K562 (cell line): Measurements from ENCODE around the gene ETS1. TPM values are rescaled to one million over a fixed set of nuclear protein-coding genes. Genes with fewer than 3 reads are reported as not detected.

Experiments
- CBFA2T2 ChIP-seq: fragments of 450-650 bp; conservative IDR thresholded peaks from 2 replicates; pipeline ENCODE4 v1.6.1; 2017; ENCODE audit warnings: mild to moderate bottlenecking
- CHCHD3 ChIP-seq: fragments of 250-450 bp; sonication (Bioruptor Pico); IDR thresholded peaks from 2 replicates; pipeline ENCODE4 v2.1.2; 2022; ENCODE audit warnings: mild to moderate bottlenecking
- FOXA1 ChIP-seq: fragments of 450-650 bp; IDR thresholded peaks from 2 replicates; pipeline ENCODE4 v1.6.1; 2016; ENCODE audit warnings: mild to moderate bottlenecking, borderline replicate concordance
- HDAC2 ChIP-seq: fragments of 450-650 bp; IDR thresholded peaks from 2 replicates; pipeline ENCODE4 v1.6.1; 2016; ENCODE audit warnings: mild to moderate bottlenecking
- KAT2B ChIP-seq: IDR thresholded peaks from one replicate; pipeline ENCODE4 v1.6.1; 2012; ENCODE audit warnings: low read depth, mild to moderate bottlenecking, control low read depth, inconsistent platforms, low read length, moderate library complexity
- LCOR ChIP-seq: sonication (generic); formaldehyde crosslinking; IDR thresholded peaks from 2 replicates; pipeline ENCODE4 v1.8.0; 2022; ENCODE audit warnings: mild to moderate bottlenecking, missing genetic modification reagents
- MTA3 ChIP-seq: fragments of 450-650 bp; formaldehyde crosslinking; IDR thresholded peaks from 2 replicates; pipeline ENCODE4 v1.6.1; 2017; ENCODE audit warnings: mild to moderate bottlenecking, borderline replicate concordance
- PHTF2 ChIP-seq: fragments of 250-450 bp; sonication (Bioruptor Pico); IDR thresholded peaks from 2 replicates; pipeline ENCODE4 v1.5.0; 2021; ENCODE audit warnings: mild to moderate bottlenecking
- POLR2G ChIP-seq: fragments of 200-400 bp; formaldehyde crosslinking; IDR thresholded peaks from 2 replicates; pipeline ENCODE4 v1.6.1; 2017; ENCODE audit warnings: low read depth, mild to moderate bottlenecking, antibody characterized with exemption, low read length, moderate library complexity
- SIRT6 ChIP-seq: IDR thresholded peaks from one replicate; pipeline ENCODE4 v1.6.1; 2012; ENCODE audit warnings: low read depth, mild to moderate bottlenecking, control low read depth, inconsistent platforms, low read length, moderate library complexity
- SMARCA4 ChIP-seq: fragments of 450-650 bp; IDR thresholded peaks from 2 replicates; pipeline ENCODE4 v1.6.1; 2016
- ZBTB7A ChIP-seq: IDR thresholded peaks from 2 replicates; pipeline ENCODE4 v1.6.1; 2011; ENCODE audit warnings: low read depth, mild to moderate bottlenecking, low read length, moderate library complexity, borderline replicate concordance; ENCODE audit not compliant: control insufficient read depth
- ZFPM2 ChIP-seq: fragments of 250-450 bp; sonication (Bioruptor Pico); IDR thresholded peaks from 2 replicates; pipeline ENCODE4 v1.5.1; 2022; ENCODE audit warnings: mild to moderate bottlenecking
- ZNF408 ChIP-seq: fragments of 250-450 bp; sonication (Bioruptor Pico); IDR thresholded peaks from 2 replicates; pipeline ENCODE4 v1.4.0; 2020; ENCODE audit warnings: low read depth, mild to moderate bottlenecking, moderate library complexity
- ZNF644 ChIP-seq: fragments of 200-800 bp; sonication (Bioruptor generic); IDR thresholded peaks from 2 replicates; pipeline ENCODE4 v1.6.1; 2016; ENCODE audit warnings: low read depth, missing genetic modification characterization, missing compliant biosample characterization
- polyA plus RNA-seq, 8 experiments: library from polyadenylated mRNA; depleted of rRNA in 4 of 8; stranded (reverse) in 5 of 8; unstranded in 3 of 8; fragments of >200 nt; fragmentation: Nextera tagmentation in 2 of 8; fragmentation: Illumina TruSeq in 1 of 8; extraction: Ambion mirVana in 2 of 8; extraction: Trizol in 1 of 8; gene quantifications; 2 replicates each; pipeline versions ENCODE4 v1.2.1 to v1.2.3, GENCODE V29; 2011 to 2014; ENCODE audit warnings: inconsistent platforms in 1 of 8, missing spikeins in 1 of 8
- total RNA-seq, 7 experiments: library from RNA; depleted of rRNA in 6 of 7; stranded (reverse); fragments of >200 nt in 6 of 7; fragmentation: Illumina TruSeq in 2 of 7; extraction: Trizol in 2 of 7; gene quantifications; 2 replicates each; pipeline versions ENCODE4 v1.2.1 to v1.2.3, GENCODE V29; 2011 to 2021; ENCODE audit warnings: low replicate concordance in 1 of 7
- TF ChIP-seq, protein P1 (sequence below), 2 experiments: fragments of 450-650 bp in 1 of 2; sonication (generic) in 1 of 2; formaldehyde crosslinking in 1 of 2; IDR thresholded peaks in 1 of 2; conservative IDR thresholded peaks in 1 of 2; 2 replicates each; pipeline versions ENCODE4 v1.6.1 to v1.8.1; 2016 to 2023; ENCODE audit warnings: mild to moderate bottlenecking in 2 of 2, moderate library complexity in 2 of 2, inconsistent platforms in 1 of 2, missing genetic modification reagents in 1 of 2
- TF ChIP-seq, protein P2 (sequence below), 2 experiments: fragments of 200-800 bp in 1 of 2; sonication (Bioruptor generic) in 1 of 2; sonication (generic) in 1 of 2; formaldehyde crosslinking in 1 of 2; IDR thresholded peaks in 1 of 2; conservative IDR thresholded peaks in 1 of 2; 2 replicates each; pipeline versions ENCODE4 v1.5.0 to v1.6.1; 2016 to 2020; ENCODE audit warnings: missing compliant biosample characterization in 1 of 2, missing genetic modification characterization in 1 of 2, missing genetic modification reagents in 1 of 2
- TF ChIP-seq, protein P3 (sequence below): fragments of 450-650 bp; IDR thresholded peaks from 2 replicates; pipeline ENCODE4 v1.6.1; 2016
- TF ChIP-seq, protein P4 (sequence below), 3 experiments: fragments of 200-800 bp in 1 of 3; sonication (Bioruptor generic) in 1 of 3; sonication (generic) in 1 of 3; formaldehyde crosslinking in 1 of 3; IDR thresholded peaks; 2 replicates each; pipeline versions ENCODE4 v1.6.1 to v1.8.0; 2016 to 2022; ENCODE audit warnings: mild to moderate bottlenecking in 2 of 3, missing compliant biosample characterization in 2 of 3, missing genetic modification characterization in 2 of 3, missing genetic modification reagents in 1 of 3
- TF ChIP-seq, protein P5 (sequence below): IDR thresholded peaks from 2 replicates; pipeline ENCODE4 v1.6.1; 2012; ENCODE audit warnings: low read depth, low read length, improper control_type of control experiment, borderline replicate concordance

The ETS1 gene
- total and polyA plus RNA-seq, 9 of the 15 experiments (the other 6 are each of a cell fraction or from before 2014, with no cell fraction given): 0.04 to 1.4 (median 0.23) TPM

DNA sequence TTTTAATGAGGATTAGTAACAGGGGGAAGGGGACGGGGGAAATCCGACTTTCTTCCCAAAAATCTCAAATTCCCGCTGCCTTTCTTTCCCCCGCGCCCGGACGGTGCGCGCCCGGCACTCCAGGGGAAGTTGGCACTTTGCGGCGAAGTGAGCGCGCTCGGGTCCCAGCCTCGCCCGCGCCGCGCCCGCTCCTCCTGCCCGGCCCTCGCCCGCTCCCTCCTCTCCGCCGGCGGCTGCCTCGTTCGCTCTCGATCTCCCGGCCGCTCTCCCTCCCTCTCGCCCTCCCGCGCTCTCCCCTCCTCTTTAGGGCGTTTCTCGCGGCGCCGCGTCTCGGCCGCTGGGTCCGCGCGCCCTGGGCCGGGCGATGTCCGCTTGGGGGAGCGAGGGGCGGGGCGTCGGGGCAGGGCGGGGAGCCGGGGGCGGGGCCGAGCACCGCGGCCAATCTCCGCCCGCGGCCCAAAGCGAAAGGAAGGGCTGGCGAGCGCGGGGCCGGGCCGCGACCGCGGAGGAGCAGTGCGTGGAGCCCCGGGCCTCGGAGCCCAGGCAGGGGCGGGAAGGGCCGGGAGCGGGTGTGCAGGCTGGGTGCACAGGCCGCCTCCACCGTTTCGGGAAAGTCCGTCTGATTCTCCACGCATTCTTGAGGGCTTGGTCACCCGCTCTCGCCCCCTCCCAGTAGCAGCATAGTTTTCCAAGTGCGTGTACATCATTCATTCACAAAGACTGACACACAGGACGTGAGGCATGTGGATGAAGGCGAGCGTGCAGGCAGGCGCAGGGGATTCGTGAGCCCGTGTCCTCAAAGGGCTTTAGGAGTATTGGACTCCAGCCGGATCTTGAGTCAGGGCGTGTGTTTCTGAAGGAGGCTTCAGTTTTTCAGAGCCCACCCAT, 65.1 kb downstream of the ETS1 start (continued):
- TF ChIP-seq, protein P1, sequence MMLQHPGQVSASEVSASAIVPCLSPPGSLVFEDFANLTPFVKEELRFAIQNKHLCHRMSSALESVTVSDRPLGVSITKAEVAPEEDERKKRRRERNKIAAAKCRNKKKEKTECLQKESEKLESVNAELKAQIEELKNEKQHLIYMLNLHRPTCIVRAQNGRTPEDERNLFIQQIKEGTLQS (IDR thresholded peaks at IDR 0.05): 0 out of 2 replicates have a peak, but pooled peaks have one; percentile 13
- TF ChIP-seq, protein P1 (CRISPR knock-in tag; conservative IDR thresholded peaks at IDR 0.05): no peak
- TF ChIP-seq, protein P2, sequence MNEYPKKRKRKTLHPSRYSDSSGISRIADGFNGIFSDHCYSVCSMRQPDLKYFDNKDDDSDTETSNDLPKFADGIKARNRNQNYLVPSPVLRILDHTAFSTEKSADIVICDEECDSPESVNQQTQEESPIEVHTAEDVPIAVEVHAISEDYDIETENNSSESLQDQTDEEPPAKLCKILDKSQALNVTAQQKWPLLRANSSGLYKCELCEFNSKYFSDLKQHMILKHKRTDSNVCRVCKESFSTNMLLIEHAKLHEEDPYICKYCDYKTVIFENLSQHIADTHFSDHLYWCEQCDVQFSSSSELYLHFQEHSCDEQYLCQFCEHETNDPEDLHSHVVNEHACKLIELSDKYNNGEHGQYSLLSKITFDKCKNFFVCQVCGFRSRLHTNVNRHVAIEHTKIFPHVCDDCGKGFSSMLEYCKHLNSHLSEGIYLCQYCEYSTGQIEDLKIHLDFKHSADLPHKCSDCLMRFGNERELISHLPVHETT (CRISPR knock-in tag; conservative IDR thresholded peaks at IDR 0.05 in 1 of 2, IDR thresholded peaks at IDR 0.05 in 1 of 2): peak in 1 of 2 experiments; percentile 65; a peak in 1 of 4 replicates
- TF ChIP-seq MTA3 (peak; percentile 38; the same call in 1 of the 2 replicates), ZNF644 (tag) (no peak), CBFA2T2 (no peak), ZBTB7A (no peak), KAT2B (no peak), ZNF408 (CRISPR knock-in tag) (no peak), PHTF2 (no peak), SIRT6 (no peak), CHCHD3 (CRISPR knock-in tag) (no peak), SMARCA4 (no peak), POLR2G (peak; percentile 85), LCOR (CRISPR knock-in tag) (no peak), FOXA1 (no peak), ZFPM2 (CRISPR knock-in tag) (no peak), HDAC2 (no peak)
- TF ChIP-seq, protein P3, sequence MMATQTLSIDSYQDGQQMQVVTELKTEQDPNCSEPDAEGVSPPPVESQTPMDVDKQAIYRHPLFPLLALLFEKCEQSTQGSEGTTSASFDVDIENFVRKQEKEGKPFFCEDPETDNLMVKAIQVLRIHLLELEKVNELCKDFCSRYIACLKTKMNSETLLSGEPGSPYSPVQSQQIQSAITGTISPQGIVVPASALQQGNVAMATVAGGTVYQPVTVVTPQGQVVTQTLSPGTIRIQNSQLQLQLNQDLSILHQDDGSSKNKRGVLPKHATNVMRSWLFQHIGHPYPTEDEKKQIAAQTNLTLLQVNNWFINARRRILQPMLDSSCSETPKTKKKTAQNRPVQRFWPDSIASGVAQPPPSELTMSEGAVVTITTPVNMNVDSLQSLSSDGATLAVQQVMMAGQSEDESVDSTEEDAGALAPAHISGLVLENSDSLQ: peak; percentile 64
- TF ChIP-seq, protein P4, sequence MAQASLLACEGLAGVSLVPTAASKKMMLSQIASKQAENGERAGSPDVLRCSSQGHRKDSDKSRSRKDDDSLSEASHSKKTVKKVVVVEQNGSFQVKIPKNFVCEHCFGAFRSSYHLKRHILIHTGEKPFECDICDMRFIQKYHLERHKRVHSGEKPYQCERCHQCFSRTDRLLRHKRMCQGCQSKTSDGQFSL (CRISPR knock-in tag; IDR thresholded peaks at IDR 0.05): no peak
- TF ChIP-seq, protein P4 (tag; IDR thresholded peaks at IDR 0.05): no peak
- TF ChIP-seq, protein P5, sequence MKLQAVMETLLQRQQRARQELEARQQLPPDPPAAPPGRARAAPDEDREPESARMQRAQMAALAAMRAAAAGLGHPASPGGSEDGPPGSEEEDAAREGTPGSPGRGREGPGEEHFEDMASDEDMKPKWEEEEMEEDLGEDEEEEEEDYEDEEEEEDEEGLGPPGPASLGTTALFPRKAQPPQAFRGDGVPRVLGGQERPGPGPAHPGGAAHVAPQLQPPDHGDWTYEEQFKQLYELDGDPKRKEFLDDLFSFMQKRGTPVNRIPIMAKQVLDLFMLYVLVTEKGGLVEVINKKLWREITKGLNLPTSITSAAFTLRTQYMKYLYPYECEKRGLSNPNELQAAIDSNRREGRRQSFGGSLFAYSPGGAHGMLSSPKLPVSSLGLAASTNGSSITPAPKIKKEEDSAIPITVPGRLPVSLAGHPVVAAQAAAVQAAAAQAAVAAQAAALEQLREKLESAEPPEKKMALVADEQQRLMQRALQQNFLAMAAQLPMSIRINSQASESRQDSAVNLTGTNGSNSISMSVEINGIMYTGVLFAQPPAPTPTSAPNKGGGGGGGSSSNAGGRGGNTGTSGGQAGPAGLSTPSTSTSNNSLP: no peak
